Spleen (tissue), 7 donors: ENCODE measurements around the gene CATSPERD.

Experiments used
- POLR2A ChIP-seq, 3 donors: fragments of 450-650 bp; IDR thresholded peaks; one replicate each; pipeline ENCODE4 v1.5.1; 2017; ENCODE audit warnings: antibody characterized with exemption in 3 of 3, mild to moderate bottlenecking in 1 of 3
- POLR2AphosphoS5 ChIP-seq, 3 donors: sonication (generic); formaldehyde crosslinking; IDR thresholded peaks; one replicate each; pipeline ENCODE4 v1.5.1; 2017; ENCODE audit warnings: antibody characterized with exemption in 3 of 3
- TF ChIP-seq, protein P1 (sequence below), 11 experiments: fragments of 200-600 bp in 7 of 11; fragments of 450-650 bp in 4 of 11; sonication (generic) in 4 of 11; IDR thresholded peaks in 8 of 11; conservative IDR thresholded peaks in 3 of 11; 1 replicate in 7 of 11; 2 replicates in 4 of 11; pipeline versions ENCODE4 v1.4.0 to v1.8.0; 2016 to 2021; ENCODE audit warnings: antibody characterized with exemption in 11 of 11, inconsistent platforms in 4 of 11, mild to moderate bottlenecking in 1 of 11
- donor health status: DM: no; HTN: no; CAD: no; lungs with moderate emphysema.
- donor health status: DM: no; HTN: no; CAD: no.
- donor health status: DM: no; HTN: no; CAD: no.

DNA sequence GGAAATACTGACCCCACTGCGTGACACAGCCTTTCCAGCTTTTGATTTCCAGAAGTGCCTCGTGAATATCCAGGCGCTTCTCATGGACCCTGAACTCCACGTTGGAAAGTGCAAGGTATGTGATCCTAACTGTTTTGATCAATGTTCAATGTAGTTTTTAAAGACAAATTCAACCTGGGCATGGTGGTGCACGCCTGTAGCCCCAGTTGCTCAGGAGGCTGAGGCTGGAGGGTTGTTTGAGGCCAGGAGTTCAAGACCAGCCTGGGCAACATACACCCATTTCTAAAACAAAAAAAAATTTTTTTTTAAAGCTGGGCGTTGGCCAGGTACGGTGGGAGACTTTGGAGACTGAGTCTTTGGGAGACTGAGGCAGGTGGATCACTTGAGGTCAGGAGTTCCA is 31.3 kb downstream of the CATSPERD start:
- TF ChIP-seq, protein P1, sequence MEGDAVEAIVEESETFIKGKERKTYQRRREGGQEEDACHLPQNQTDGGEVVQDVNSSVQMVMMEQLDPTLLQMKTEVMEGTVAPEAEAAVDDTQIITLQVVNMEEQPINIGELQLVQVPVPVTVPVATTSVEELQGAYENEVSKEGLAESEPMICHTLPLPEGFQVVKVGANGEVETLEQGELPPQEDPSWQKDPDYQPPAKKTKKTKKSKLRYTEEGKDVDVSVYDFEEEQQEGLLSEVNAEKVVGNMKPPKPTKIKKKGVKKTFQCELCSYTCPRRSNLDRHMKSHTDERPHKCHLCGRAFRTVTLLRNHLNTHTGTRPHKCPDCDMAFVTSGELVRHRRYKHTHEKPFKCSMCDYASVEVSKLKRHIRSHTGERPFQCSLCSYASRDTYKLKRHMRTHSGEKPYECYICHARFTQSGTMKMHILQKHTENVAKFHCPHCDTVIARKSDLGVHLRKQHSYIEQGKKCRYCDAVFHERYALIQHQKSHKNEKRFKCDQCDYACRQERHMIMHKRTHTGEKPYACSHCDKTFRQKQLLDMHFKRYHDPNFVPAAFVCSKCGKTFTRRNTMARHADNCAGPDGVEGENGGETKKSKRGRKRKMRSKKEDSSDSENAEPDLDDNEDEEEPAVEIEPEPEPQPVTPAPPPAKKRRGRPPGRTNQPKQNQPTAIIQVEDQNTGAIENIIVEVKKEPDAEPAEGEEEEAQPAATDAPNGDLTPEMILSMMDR (IDR thresholded peaks at IDR 0.05 in 8 of 11, conservative IDR thresholded peaks at IDR 0.05 in 3 of 11): no peak
- no peak for TF ChIP-seq POLR2AphosphoS5 (IDR thresholded peaks at IDR 0.05)
- no peak for TF ChIP-seq POLR2A (IDR thresholded peaks at IDR 0.05)
